Measurements from ENCODE around the gene PRELP.

Gene PRELP

DNA sequence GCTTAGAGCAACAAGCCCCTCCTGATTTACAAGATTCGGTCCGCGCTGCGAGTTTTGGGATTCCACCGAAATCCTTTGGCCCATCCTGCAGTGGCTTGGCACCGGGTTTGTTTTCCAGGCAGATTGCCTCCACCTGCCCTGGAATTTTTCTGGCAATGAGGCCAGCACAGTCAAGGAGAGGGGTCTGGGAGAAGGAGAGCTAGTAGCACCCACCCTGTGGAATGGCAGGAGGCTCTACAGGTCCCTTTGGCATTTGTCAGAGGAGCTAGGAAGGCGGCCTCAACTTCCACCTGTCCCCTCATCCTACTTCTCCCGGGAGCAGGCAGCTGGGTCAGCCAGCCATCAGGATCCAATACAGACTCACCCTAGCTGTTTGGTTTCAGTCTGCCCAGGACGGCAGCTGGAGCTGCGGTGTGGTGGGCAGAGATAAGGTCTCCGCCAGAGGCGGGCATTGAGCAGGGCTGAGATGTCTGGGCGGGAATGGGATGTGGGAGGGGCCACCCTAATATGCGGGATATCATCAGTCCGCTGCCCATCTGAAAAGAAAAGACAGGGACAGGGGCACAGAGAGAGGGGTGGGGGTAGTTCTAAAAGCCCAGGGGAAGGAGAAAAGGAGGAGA lies 37.8 kb upstream of the PRELP start:
- TF ChIP-seq SNAI2 (CRISPR knock-in tag; IDR thresholded peaks at IDR 0.05), result no peak
- TF ChIP-seq PPARA (CRISPR knock-in tag; IDR thresholded peaks at IDR 0.05; ENCODE audit: borderline replicate concordance), result no peak
- no peak for TF ChIP-seq TCF4 (CRISPR knock-in tag; IDR thresholded peaks at IDR 0.05; ENCODE audit: borderline replicate concordance)
- no peak for TF ChIP-seq CSDC2 (CRISPR knock-in tag; IDR thresholded peaks at IDR 0.05)
- no peak for TF ChIP-seq RARB (CRISPR knock-in tag; IDR thresholded peaks at IDR 0.05)
- TF ChIP-seq ISL1 (CRISPR knock-in tag; IDR thresholded peaks at IDR 0.05), result no peak
- TF ChIP-seq, protein P1, sequence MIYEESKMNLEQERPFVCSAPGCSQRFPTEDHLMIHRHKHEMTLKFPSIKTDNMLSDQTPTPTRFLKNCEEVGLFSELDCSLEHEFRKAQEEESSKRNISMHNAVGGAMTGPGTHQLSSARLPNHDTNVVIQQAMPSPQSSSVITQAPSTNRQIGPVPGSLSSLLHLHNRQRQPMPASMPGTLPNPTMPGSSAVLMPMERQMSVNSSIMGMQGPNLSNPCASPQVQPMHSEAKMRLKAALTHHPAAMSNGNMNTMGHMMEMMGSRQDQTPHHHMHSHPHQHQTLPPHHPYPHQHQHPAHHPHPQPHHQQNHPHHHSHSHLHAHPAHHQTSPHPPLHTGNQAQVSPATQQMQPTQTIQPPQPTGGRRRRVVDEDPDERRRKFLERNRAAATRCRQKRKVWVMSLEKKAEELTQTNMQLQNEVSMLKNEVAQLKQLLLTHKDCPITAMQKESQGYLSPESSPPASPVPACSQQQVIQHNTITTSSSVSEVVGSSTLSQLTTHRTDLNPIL (CRISPR knock-in tag; IDR thresholded peaks at IDR 0.05; ENCODE audit: low read depth), result no peak
- no peak for TF ChIP-seq GLIS3 (CRISPR knock-in tag; IDR thresholded peaks at IDR 0.05)
- TF ChIP-seq ZFP30 (CRISPR knock-in tag; IDR thresholded peaks at IDR 0.05), result no peak
- TF ChIP-seq, protein P2, sequence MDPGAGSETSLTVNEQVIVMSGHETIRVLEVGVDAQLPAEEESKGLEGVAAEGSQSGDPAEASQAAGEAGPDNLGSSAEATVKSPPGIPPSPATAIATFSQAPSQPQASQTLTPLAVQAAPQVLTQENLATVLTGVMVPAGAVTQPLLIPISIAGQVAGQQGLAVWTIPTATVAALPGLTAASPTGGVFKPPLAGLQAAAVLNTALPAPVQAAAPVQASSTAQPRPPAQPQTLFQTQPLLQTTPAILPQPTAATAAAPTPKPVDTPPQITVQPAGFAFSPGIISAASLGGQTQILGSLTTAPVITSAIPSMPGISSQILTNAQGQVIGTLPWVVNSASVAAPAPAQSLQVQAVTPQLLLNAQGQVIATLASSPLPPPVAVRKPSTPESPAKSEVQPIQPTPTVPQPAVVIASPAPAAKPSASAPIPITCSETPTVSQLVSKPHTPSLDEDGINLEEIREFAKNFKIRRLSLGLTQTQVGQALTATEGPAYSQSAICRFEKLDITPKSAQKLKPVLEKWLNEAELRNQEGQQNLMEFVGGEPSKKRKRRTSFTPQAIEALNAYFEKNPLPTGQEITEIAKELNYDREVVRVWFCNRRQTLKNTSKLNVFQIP (CRISPR knock-in tag; IDR thresholded peaks at IDR 0.05; ENCODE audit: borderline replicate concordance, low read depth), result no peak
- no peak for TF ChIP-seq ARNTL (CRISPR knock-in tag; IDR thresholded peaks at IDR 0.05; ENCODE audit: borderline replicate concordance, low read depth)
- no peak; the same call in 2 of the 3 replicates for ATAC-seq

GRCh38 chr1:203439131-203439730 lies 36.4 kb upstream of the PRELP start:
- TF ChIP-seq ARNTL (CRISPR knock-in tag; IDR thresholded peaks at IDR 0.05; ENCODE audit: borderline replicate concordance, low read depth) (no peak), ZFP3 (CRISPR knock-in tag; IDR thresholded peaks at IDR 0.05) (no peak), SNAI2 (CRISPR knock-in tag; IDR thresholded peaks at IDR 0.05) (no peak), GLIS3 (CRISPR knock-in tag; IDR thresholded peaks at IDR 0.05) (no peak), OSR1 (CRISPR knock-in tag; IDR thresholded peaks at IDR 0.05) (no peak), TCF4 (CRISPR knock-in tag; IDR thresholded peaks at IDR 0.05; ENCODE audit: borderline replicate concordance) (no peak), ZC3H10 (CRISPR knock-in tag; IDR thresholded peaks at IDR 0.05) (no peak)
- TF ChIP-seq, protein P1 (CRISPR knock-in tag; IDR thresholded peaks at IDR 0.05; ENCODE audit: low read depth), result no peak
- TF ChIP-seq, protein P3, sequence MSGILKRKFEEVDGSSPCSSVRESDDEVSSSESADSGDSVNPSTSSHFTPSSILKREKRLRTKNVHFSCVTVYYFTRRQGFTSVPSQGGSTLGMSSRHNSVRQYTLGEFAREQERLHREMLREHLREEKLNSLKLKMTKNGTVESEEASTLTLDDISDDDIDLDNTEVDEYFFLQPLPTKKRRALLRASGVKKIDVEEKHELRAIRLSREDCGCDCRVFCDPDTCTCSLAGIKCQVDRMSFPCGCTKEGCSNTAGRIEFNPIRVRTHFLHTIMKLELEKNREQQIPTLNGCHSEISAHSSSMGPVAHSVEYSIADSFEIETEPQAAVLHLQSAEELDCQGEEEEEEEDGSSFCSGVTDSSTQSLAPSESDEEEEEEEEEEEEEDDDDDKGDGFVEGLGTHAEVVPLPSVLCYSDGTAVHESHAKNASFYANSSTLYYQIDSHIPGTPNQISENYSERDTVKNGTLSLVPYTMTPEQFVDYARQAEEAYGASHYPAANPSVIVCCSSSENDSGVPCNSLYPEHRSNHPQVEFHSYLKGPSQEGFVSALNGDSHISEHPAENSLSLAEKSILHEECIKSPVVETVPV (CRISPR knock-in tag; IDR thresholded peaks at IDR 0.05), result no peak
- no peak for ATAC-seq

- ATAC-seq, result peak; percentile 98
- TF ChIP-seq ZNF8 (CRISPR knock-in tag; IDR thresholded peaks at IDR 0.05) (no peak), ZC3H10 (CRISPR knock-in tag; IDR thresholded peaks at IDR 0.05) (no peak), BACH2 (CRISPR knock-in tag; IDR thresholded peaks at IDR 0.05; ENCODE audit: borderline replicate concordance) (no peak), PATZ1 (CRISPR knock-in tag; IDR thresholded peaks at IDR 0.05; ENCODE audit: borderline replicate concordance) (no peak), ZFP3 (CRISPR knock-in tag; IDR thresholded peaks at IDR 0.05) (peak; percentile 51; the same call in 1 of the 2 replicates), PPARA (CRISPR knock-in tag; IDR thresholded peaks at IDR 0.05; ENCODE audit: borderline replicate concordance) (no peak)
- TF ChIP-seq, protein P1 (CRISPR knock-in tag; IDR thresholded peaks at IDR 0.05; ENCODE audit: low read depth), result no peak
- TF ChIP-seq, protein P2 (CRISPR knock-in tag; IDR thresholded peaks at IDR 0.05; ENCODE audit: borderline replicate concordance, low read depth), result no peak
- TF ChIP-seq, protein P3 (CRISPR knock-in tag; IDR thresholded peaks at IDR 0.05), result no peak
Measured at GRCh38 chr1:203440771-203441170, 34.8 kb upstream of the PRELP start.

Data from SK-N-SH treated with all-trans-retinoic acid at 6 μM for 48 hours (cell line).